HL-60/S4 treated with retinoic acid at 250 ng/mL for 4 days and 3 days (cell line): ENCODE results near the gene XG.
"Not testable (repeated sequence)": the region's sequence is repeated elsewhere in the genome, so short reads cannot be mapped to it uniquely, and the experiment has no call there.

Source experiments
- in situ Hi-C: fragments of 300-500 bp; cut with MboI; formaldehyde crosslinking; loops from 2 replicates; pipeline ENCODE4 v1.7.0; 2022; ENCODE audit warnings: low sequenced_read_pairs

The XG gene

GRCh38 chrX:2751874-2752300 is at the start of gene XG:
Gene XG (plus strand): TSS chrX:2752040. CDS start chrX:2752275, 235 bp downstream.
- in situ Hi-C loops, result not testable (repeated sequence)

GRCh38 chrX:2703991-2704369 is 47.9 kb upstream of the XG start:
- in situ Hi-C loops, result no loop called here

- in situ Hi-C loops, result no loop called here
Measured at GRCh38 chrX:2705046-2705832, 46.6 kb upstream of the XG start.

- in situ Hi-C loops, result no loop called here
Measured at GRCh38 chrX:2707334-2707760, 44.5 kb upstream of the XG start.

GRCh38 chrX:2708021-2708420 is 43.8 kb upstream of the XG start:
- in situ Hi-C loops, result no loop called here

GRCh38 chrX:2708592-2709188 is 43.1 kb upstream of the XG start:
- in situ Hi-C loops, result no loop called here

- in situ Hi-C loops, result no loop called here
Measured at GRCh38 chrX:2709556-2709955, 42.3 kb upstream of the XG start.

- in situ Hi-C loops, result no loop called here
Measured at GRCh38 chrX:2710041-2710840, 41.6 kb upstream of the XG start.

- in situ Hi-C loops, result no loop called here
Measured at GRCh38 chrX:2711441-2711840, 40.4 kb upstream of the XG start.

- in situ Hi-C loops, result no loop called here
Measured at GRCh38 chrX:2712428-2712827, 39.4 kb upstream of the XG start.

- in situ Hi-C loops, result no loop called here
Measured at GRCh38 chrX:2712890-2713840, 38.7 kb upstream of the XG start.

- in situ Hi-C loops, result no loop called here
Measured at GRCh38 chrX:2714551-2714950, 37.3 kb upstream of the XG start.

- in situ Hi-C loops, result no loop called here
Measured at GRCh38 chrX:2715066-2715600, 36.7 kb upstream of the XG start.

GRCh38 chrX:2717312-2717711 is 34.5 kb upstream of the XG start:
- in situ Hi-C loops, result no loop called here

GRCh38 chrX:2718821-2719220 is 33.0 kb upstream of the XG start:
- in situ Hi-C loops, result no loop called here

- in situ Hi-C loops, result no loop called here
Measured at GRCh38 chrX:2719774-2720447, 31.9 kb upstream of the XG start.

GRCh38 chrX:2723286-2723879 is 28.5 kb upstream of the XG start:
- in situ Hi-C loops, result no loop called here

GRCh38 chrX:2727264-2727663 is 24.6 kb upstream of the XG start:
- in situ Hi-C loops, result not testable (repeated sequence)

GRCh38 chrX:2732076-2732475 is 19.8 kb upstream of the XG start:
- in situ Hi-C loops, result no loop called here
